ENCODE results near the gene RBM26.

The RBM26 gene

GRCh38 chr13:79376843-79377242 lies 29.2 kb downstream of the RBM26 start:
- no peak overlapping the region for H3K4me2 ChIP-seq (ENCODE audit: insufficient read depth, low read length, poor library complexity, severe bottlenecking)
- no peak overlapping the region for H2BK15ac ChIP-seq (ENCODE audit: low read length)
- H3K4me1 ChIP-seq (ENCODE audit: control insufficient read depth in 2 of 2, insufficient read depth in 1 of 2, low read depth in 1 of 2, low read length in 2 of 2): no peaks in the 10 kb centered on the region
- no peak overlapping the region for H2BK120ac ChIP-seq (ENCODE audit: low read depth, low read length)
- H3K23ac ChIP-seq (ENCODE audit: low read depth, low read length, poor library complexity): no peak overlapping the region
- H3K27me3 ChIP-seq (ENCODE audit: control insufficient read depth in 3 of 3, insufficient read depth in 3 of 3, low read depth in 1 of 3, low read length in 3 of 3): no peaks in the 10 kb centered on the region
- no peaks in the 10 kb centered on the region for H3K9me3 ChIP-seq (replicated peaks in 1 of 2; ENCODE audit: control insufficient read depth in 2 of 2, insufficient read depth in 1 of 2, low read depth in 1 of 2, low read length in 2 of 2)
- no peak overlapping the region for H2AFZ ChIP-seq (ENCODE audit: low read length)
- no peak overlapping the region for H4K91ac ChIP-seq (ENCODE audit: low read depth, low read length, poor library complexity)
- no peak overlapping the region for H2AK5ac ChIP-seq (ENCODE audit: low read depth, low read length)
- H3K36me3 ChIP-seq (replicated peaks in 1 of 2; ENCODE audit: control insufficient read depth in 2 of 2, insufficient read depth in 2 of 2, low read length in 2 of 2): peaks cover 10 to 62% of the 10 kb centered on the region in 2 donors
- H3K27ac ChIP-seq (replicated peaks; ENCODE audit: low read length): no peak overlapping the region
- no peak overlapping the region for H3K18ac ChIP-seq (ENCODE audit: low read length)
- no peak overlapping the region for H2BK5ac ChIP-seq (ENCODE audit: low read length)
- no peak overlapping the region for H3K4ac ChIP-seq (ENCODE audit: low read length)
- H4K8ac ChIP-seq (ENCODE audit: low read depth, low read length): no peak overlapping the region
- no CpG with 5 or more reads among the region's 3 CpGs for WGBS, 2 donors (ENCODE audit: extremely low coverage in 2 of 2, insufficient read length in 2 of 2, insufficient replicate concordance in 1 of 2)
- no peak overlapping the region for H3K4me3 ChIP-seq (ENCODE audit: low read length in 2 of 2)
- no peak overlapping the region for H3K9ac ChIP-seq (ENCODE audit: low read depth, low read length, poor library complexity)
- no peak overlapping the region for H3K14ac ChIP-seq (ENCODE audit: low read length)
- H2BK12ac ChIP-seq (ENCODE audit: low read length): no peak overlapping the region
- no peak for DNase-seq (ENCODE audit: low spot score)
- no peaks in the 10 kb centered on the region for H3K79me1 ChIP-seq (ENCODE audit: low read depth, low read length)

GRCh38 chr13:79374578-79374977 lies 31.5 kb downstream of the RBM26 start:
- no peak overlapping the region for H3K14ac ChIP-seq (ENCODE audit: low read length)
- H3K9me3 ChIP-seq (replicated peaks in 1 of 2; ENCODE audit: control insufficient read depth in 2 of 2, insufficient read depth in 1 of 2, low read depth in 1 of 2, low read length in 2 of 2): peaks cover 0 to 4% of the 10 kb centered on the region in 2 donors
- H2BK15ac ChIP-seq (ENCODE audit: low read length): no peak overlapping the region
- H4K91ac ChIP-seq (ENCODE audit: low read depth, low read length, poor library complexity): no peak overlapping the region
- no peak overlapping the region for H3K9ac ChIP-seq (ENCODE audit: low read depth, low read length, poor library complexity)
- H3K27me3 ChIP-seq (ENCODE audit: control insufficient read depth in 3 of 3, insufficient read depth in 3 of 3, low read depth in 1 of 3, low read length in 3 of 3): no peaks in the 10 kb centered on the region
- no peak overlapping the region for H3K4ac ChIP-seq (ENCODE audit: low read length)
- H2AK5ac ChIP-seq (ENCODE audit: low read depth, low read length): no peak overlapping the region
- no peak overlapping the region for H3K4me2 ChIP-seq (ENCODE audit: insufficient read depth, low read length, poor library complexity, severe bottlenecking)
- H2AFZ ChIP-seq (ENCODE audit: low read length): no peak overlapping the region
- no peak overlapping the region for H2BK5ac ChIP-seq (ENCODE audit: low read length)
- no peak overlapping the region for H3K4me3 ChIP-seq (ENCODE audit: low read length in 2 of 2)
- no peaks in the 10 kb centered on the region for H3K79me1 ChIP-seq (ENCODE audit: low read depth, low read length)
- H3K27ac ChIP-seq (replicated peaks; ENCODE audit: low read length): no peak overlapping the region
- H3K18ac ChIP-seq (ENCODE audit: low read length): no peak overlapping the region
- no peak for DNase-seq (ENCODE audit: low spot score)
- H4K8ac ChIP-seq (ENCODE audit: low read depth, low read length): no peak overlapping the region
- no peak overlapping the region for H2BK120ac ChIP-seq (ENCODE audit: low read depth, low read length)
- H3K4me1 ChIP-seq (ENCODE audit: control insufficient read depth in 2 of 2, insufficient read depth in 1 of 2, low read depth in 1 of 2, low read length in 2 of 2): no peaks in the 10 kb centered on the region
- peaks cover 15 to 84% of the 10 kb centered on the region in 2 donors for H3K36me3 ChIP-seq (replicated peaks in 1 of 2; ENCODE audit: control insufficient read depth in 2 of 2, insufficient read depth in 2 of 2, low read length in 2 of 2)
- WGBS, 2 donors (ENCODE audit: extremely low coverage in 2 of 2, insufficient read length in 2 of 2, insufficient replicate concordance in 1 of 2): no CpG with 5 or more reads among the region's 6 CpGs
- no peak overlapping the region for H2BK12ac ChIP-seq (ENCODE audit: low read length)
- H3K23ac ChIP-seq (ENCODE audit: low read depth, low read length, poor library complexity): no peak overlapping the region

DNA sequence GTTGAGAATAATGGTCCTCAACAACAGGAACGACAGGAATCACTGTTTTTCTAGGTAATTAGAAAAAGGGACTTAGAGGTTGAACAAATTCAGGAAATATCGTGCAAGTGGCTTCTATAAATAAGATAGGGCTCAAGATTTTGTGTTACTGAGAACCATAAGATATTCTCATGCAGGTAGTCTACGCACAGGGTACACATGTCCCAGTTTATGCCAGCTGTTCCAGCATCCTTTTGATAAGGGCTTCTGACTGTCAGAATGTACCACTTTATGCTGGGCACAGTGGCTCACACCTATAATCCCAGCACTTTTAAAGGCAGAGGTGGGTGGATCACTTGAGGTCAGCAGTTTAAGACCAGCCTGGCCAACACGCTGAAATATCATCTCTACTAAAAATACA lies 32.1 kb downstream of the RBM26 start:
- Histone ChIP-seq H3K9ac (ENCODE audit: low read depth, low read length, poor library complexity) (no peak overlapping the region), H2BK120ac (ENCODE audit: low read depth, low read length) (no peak overlapping the region), H2BK12ac (ENCODE audit: low read length) (no peak overlapping the region), H3K27me3 (ENCODE audit: control insufficient read depth in 3 of 3, insufficient read depth in 3 of 3, low read depth in 1 of 3, low read length in 3 of 3) (no peaks in the 10 kb centered on the region), H3K9me3 (replicated peaks in 1 of 2; ENCODE audit: control insufficient read depth in 2 of 2, insufficient read depth in 1 of 2, low read depth in 1 of 2, low read length in 2 of 2) (peaks cover 0 to 4% of the 10 kb centered on the region in 2 donors), H3K27ac (replicated peaks; ENCODE audit: low read length) (no peak overlapping the region), H4K8ac (ENCODE audit: low read depth, low read length) (no peak overlapping the region), H2AK5ac (ENCODE audit: low read depth, low read length) (no peak overlapping the region), H3K4me3 (ENCODE audit: low read length in 2 of 2) (no peak overlapping the region), H3K23ac (ENCODE audit: low read depth, low read length, poor library complexity) (no peak overlapping the region), H3K79me1 (ENCODE audit: low read depth, low read length) (no peaks in the 10 kb centered on the region), H3K4me1 (ENCODE audit: control insufficient read depth in 2 of 2, insufficient read depth in 1 of 2, low read depth in 1 of 2, low read length in 2 of 2) (no peaks in the 10 kb centered on the region), H3K18ac (ENCODE audit: low read length) (no peak overlapping the region), H3K4ac (ENCODE audit: low read length) (no peak overlapping the region), H2BK15ac (ENCODE audit: low read length) (no peak overlapping the region), H3K36me3 (replicated peaks in 1 of 2; ENCODE audit: control insufficient read depth in 2 of 2, insufficient read depth in 2 of 2, low read length in 2 of 2) (peaks cover 15 to 87% of the 10 kb centered on the region in 2 donors), H3K4me2 (ENCODE audit: insufficient read depth, low read length, poor library complexity, severe bottlenecking) (no peak overlapping the region), H2BK5ac (ENCODE audit: low read length) (no peak overlapping the region), H4K91ac (ENCODE audit: low read depth, low read length, poor library complexity) (no peak overlapping the region), H3K14ac (ENCODE audit: low read length) (no peak overlapping the region), H2AFZ (ENCODE audit: low read length) (no peak overlapping the region)
- WGBS, 2 donors (ENCODE audit: extremely low coverage in 2 of 2, insufficient read length in 2 of 2, insufficient replicate concordance in 1 of 2): no CpG with 5 or more reads among the region's 4 CpGs
- no peak for DNase-seq (ENCODE audit: low spot score)

- peaks cover 24 to 89% of the 10 kb centered on the region in 2 donors for H3K36me3 ChIP-seq (replicated peaks in 1 of 2; ENCODE audit: control insufficient read depth in 2 of 2, insufficient read depth in 2 of 2, low read length in 2 of 2)
These were observed 36.8 kb downstream of the RBM26 start for GRCh38 chr13:79369226-79369625.

More at GRCh38 chr13:79369226-79369625, 36.8 kb downstream of the RBM26 start:
- Histone ChIP-seq H3K9ac (ENCODE audit: low read depth, low read length, poor library complexity) (no peak overlapping the region), H3K4me3 (ENCODE audit: low read length in 2 of 2) (no peak overlapping the region), H3K14ac (ENCODE audit: low read length) (no peak overlapping the region), H3K23ac (ENCODE audit: low read depth, low read length, poor library complexity) (no peak overlapping the region), H3K9me3 (replicated peaks in 1 of 2; ENCODE audit: control insufficient read depth in 2 of 2, insufficient read depth in 1 of 2, low read depth in 1 of 2, low read length in 2 of 2) (peaks cover 0 to 10% of the 10 kb centered on the region in 2 donors), H2BK15ac (ENCODE audit: low read length) (no peak overlapping the region), H2BK5ac (ENCODE audit: low read length) (no peak overlapping the region), H2AFZ (ENCODE audit: low read length) (no peak overlapping the region), H2BK120ac (ENCODE audit: low read depth, low read length) (no peak overlapping the region), H3K4me2 (ENCODE audit: insufficient read depth, low read length, poor library complexity, severe bottlenecking) (no peak overlapping the region), H2BK12ac (ENCODE audit: low read length) (no peak overlapping the region), H4K8ac (ENCODE audit: low read depth, low read length) (no peak overlapping the region), H3K27ac (replicated peaks; ENCODE audit: low read length) (no peak overlapping the region), H3K79me1 (ENCODE audit: low read depth, low read length) (no peaks in the 10 kb centered on the region), H3K4ac (ENCODE audit: low read length) (no peak overlapping the region), H4K91ac (ENCODE audit: low read depth, low read length, poor library complexity) (no peak overlapping the region), H3K27me3 (ENCODE audit: control insufficient read depth in 3 of 3, insufficient read depth in 3 of 3, low read depth in 1 of 3, low read length in 3 of 3) (no peaks in the 10 kb centered on the region), H3K4me1 (ENCODE audit: control insufficient read depth in 2 of 2, insufficient read depth in 1 of 2, low read depth in 1 of 2, low read length in 2 of 2) (no peaks in the 10 kb centered on the region), H2AK5ac (ENCODE audit: low read depth, low read length) (no peak overlapping the region), H3K18ac (ENCODE audit: low read length) (no peak overlapping the region)
- DNase-seq (ENCODE audit: low spot score): no peak
- no CpG with 5 or more reads among the region's 1 CpG for WGBS, 2 donors (ENCODE audit: extremely low coverage in 2 of 2, insufficient read length in 2 of 2, insufficient replicate concordance in 1 of 2)

All from neuronal stem cell (in vitro differentiated cells).